Subcutaneous abdominal adipose tissue (tissue), 5 donors: ENCODE measurements around the gene PLLP.
A peak's percentile ranks its signal among the peaks of the same experiment; 100 is the strongest.

Experiments used
- H3K27ac ChIP-seq: one replicate; pipeline ENCODE4 v1.7.0; 2013; ENCODE audit warnings: low read depth, mild to moderate bottlenecking, inconsistent platforms, low read length, moderate library complexity
- H3K27me3 ChIP-seq, 5 donors: one replicate each; pipeline ENCODE4 v1.7.0; 2013; ENCODE audit warnings: low read length in 5 of 5, inconsistent platforms in 1 of 5; ENCODE audit not compliant: control insufficient read depth in 5 of 5, insufficient read depth in 4 of 5
- H3K36me3 ChIP-seq, 5 donors: one replicate each; pipeline ENCODE4 v1.7.0; 2013; ENCODE audit warnings: low read length in 5 of 5; ENCODE audit not compliant: control insufficient read depth in 5 of 5, insufficient read depth in 5 of 5
- H3K4me1 ChIP-seq, 5 donors: one replicate each; pipeline ENCODE4 v1.7.0; 2013; ENCODE audit warnings: low read length in 5 of 5, mild to moderate bottlenecking in 3 of 5, moderate library complexity in 1 of 5; ENCODE audit not compliant: control insufficient read depth in 5 of 5, insufficient read depth in 5 of 5
- H3K4me3 ChIP-seq, 5 donors: one replicate each; pipeline ENCODE4 v1.7.0; 2013; ENCODE audit warnings: low read length in 5 of 5, low read depth in 1 of 5
- H3K9ac ChIP-seq, 5 donors: one replicate each; pipeline ENCODE4 v1.7.0; 2013; ENCODE audit warnings: low read length in 5 of 5, mild to moderate bottlenecking in 4 of 5, moderate library complexity in 3 of 5
- H3K9me3 ChIP-seq, 5 donors: one replicate each; pipeline ENCODE4 v1.7.0; 2013; ENCODE audit warnings: low read length in 5 of 5; ENCODE audit not compliant: control insufficient read depth in 5 of 5
- donor health status: healthy.
- donor health status: healthy.
- donor health status: healthy.
- donor health status: healthy.
- donor health status: healthy.

Gene PLLP

DNA sequence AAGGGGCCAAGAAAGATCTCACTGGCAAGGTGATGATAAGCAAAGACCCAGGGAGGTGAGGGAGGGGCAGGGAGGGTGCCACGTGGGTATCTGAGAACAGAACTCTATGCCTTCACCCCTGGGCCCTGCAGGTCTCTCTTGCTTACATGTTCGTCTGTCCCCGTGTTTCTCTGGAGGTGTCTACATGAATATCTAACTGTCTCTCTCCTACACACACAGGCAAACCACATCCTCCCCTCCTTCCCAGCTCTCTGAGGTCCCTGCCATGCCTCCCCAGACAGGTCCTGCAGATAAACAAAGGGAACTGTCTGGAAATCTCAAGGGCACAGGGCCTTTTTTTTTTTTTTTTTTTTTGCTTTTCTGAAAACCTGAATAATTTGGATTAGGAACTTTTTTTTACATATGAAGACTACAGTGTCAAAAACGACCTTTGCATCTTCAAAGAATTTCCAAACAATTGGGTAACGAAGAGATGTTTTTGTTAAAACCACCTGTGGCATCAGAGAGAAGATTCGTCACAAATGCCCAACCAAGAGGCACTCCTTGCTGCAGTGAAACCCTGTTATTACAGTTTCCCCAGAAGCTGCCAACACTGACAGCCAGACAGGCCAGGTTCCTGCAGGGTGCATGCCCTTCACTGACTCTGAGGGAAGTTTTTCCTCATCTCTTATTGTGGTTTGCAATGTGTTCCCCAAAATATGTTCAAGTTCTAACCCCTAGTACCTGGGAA is 17.8 kb downstream of the PLLP start:
- no peaks in the 10 kb centered on the region for H3K36me3 ChIP-seq
- H3K27ac ChIP-seq: no peak overlapping the region
- no peak overlapping the region for H3K4me3 ChIP-seq
- no peaks in the 10 kb centered on the region for H3K27me3 ChIP-seq
- peaks cover 0 to 4% (median 0%) of the 10 kb centered on the region in 5 donors for H3K4me1 ChIP-seq
- H3K9ac ChIP-seq: no peak overlapping the region
- H3K9me3 ChIP-seq: no peaks in the 10 kb centered on the region

DNA sequence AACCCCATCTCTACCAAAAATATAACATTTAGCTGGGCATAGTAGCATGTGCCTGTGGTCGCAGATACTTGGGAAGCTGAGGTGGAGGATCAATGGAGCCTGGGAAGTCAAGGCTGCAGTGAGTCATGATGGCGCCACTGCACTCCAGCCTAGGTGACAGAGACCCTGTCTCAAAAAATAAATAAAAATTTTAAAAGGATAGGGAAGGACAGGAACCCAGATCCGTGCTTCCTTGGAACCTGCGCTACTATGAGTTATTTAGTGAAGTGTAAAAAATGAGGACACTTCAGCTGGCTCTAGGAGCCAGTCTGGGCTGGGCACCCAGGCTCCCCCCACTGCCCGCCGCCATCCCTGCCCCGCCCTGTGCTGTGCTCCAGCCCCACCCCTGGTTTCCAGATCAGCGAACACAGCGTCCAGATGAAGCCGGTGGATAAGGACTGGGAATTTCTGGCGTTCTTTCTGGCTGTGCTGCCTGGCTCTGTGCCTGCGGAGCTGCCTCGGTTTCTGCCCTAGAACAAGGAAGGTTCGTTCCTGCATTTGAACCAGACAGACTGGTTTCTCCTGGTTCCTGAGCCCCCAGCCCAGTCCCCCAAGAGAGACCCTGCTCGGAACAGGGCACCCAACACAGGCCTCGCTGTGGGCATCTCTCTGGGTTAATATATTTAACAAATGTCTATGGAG is 18.5 kb downstream of the PLLP start:
- Histone ChIP-seq H3K27me3 (no peaks in the 10 kb centered on the region), H3K36me3 (no peaks in the 10 kb centered on the region), H3K4me3 (no peak overlapping the region), H3K27ac (no peak overlapping the region), H3K9me3 (no peaks in the 10 kb centered on the region), H3K4me1 (peaks cover 0 to 4% (median 0%) of the 10 kb centered on the region in 5 donors), H3K9ac (no peak overlapping the region)

- Histone ChIP-seq H3K4me3 (no peak overlapping the region), H3K9me3 (no peaks in the 10 kb centered on the region), H3K9ac (no peak overlapping the region), H3K4me1 (peaks cover 0 to 8% (median 3%) of the 10 kb centered on the region in 5 donors), H3K27ac (no peak overlapping the region), H3K36me3 (no peaks in the 10 kb centered on the region), H3K27me3 (no peaks in the 10 kb centered on the region)
Observed at GRCh38 chr16:57264950-57265371, 19.5 kb downstream of the PLLP start.

DNA sequence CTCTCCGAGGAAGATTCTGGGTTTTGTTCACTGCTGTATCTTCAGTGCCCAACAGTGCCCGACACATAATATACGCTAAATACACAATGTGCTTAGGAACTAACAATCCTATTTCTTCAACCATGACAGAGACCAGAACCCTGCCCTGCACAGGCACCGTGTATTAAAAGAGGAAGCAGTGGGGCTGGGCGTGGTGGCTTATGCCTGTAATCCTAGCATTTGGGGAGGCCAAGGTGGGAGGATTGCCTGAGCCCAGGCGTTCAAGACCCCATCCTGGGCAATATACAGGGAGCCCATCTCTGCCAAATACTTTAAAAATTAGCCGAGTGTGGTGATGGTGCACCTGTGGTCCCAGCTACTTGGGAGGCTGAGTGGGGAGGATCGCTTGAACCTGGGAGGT is 20.1 kb downstream of the PLLP start:
- Histone ChIP-seq H3K36me3 (no peaks in the 10 kb centered on the region), H3K9ac (no peak overlapping the region), H3K27ac (no peak overlapping the region), H3K27me3 (no peaks in the 10 kb centered on the region), H3K9me3 (no peaks in the 10 kb centered on the region), H3K4me1 (peaks cover 0 to 10% (median 4%) of the 10 kb centered on the region in 5 donors), H3K4me3 (no peak overlapping the region)

- peaks cover 0 to 10% (median 4%) of the 10 kb centered on the region in 5 donors for H3K4me1 ChIP-seq
- H3K9ac ChIP-seq: no peak overlapping the region
- H3K27ac ChIP-seq: no peak overlapping the region
- H3K36me3 ChIP-seq: no peaks in the 10 kb centered on the region
- no peak overlapping the region for H3K4me3 ChIP-seq
- H3K27me3 ChIP-seq: no peaks in the 10 kb centered on the region
- no peaks in the 10 kb centered on the region for H3K9me3 ChIP-seq
Observed at GRCh38 chr16:57263541-57264351, 20.7 kb downstream of the PLLP start.

GRCh38 chr16:57262841-57263540 is 21.5 kb downstream of the PLLP start:
- Histone ChIP-seq H3K4me3 (no peak overlapping the region), H3K9ac (no peak overlapping the region), H3K27me3 (no peaks in the 10 kb centered on the region), H3K9me3 (no peaks in the 10 kb centered on the region), H3K36me3 (no peaks in the 10 kb centered on the region), H3K27ac (no peak overlapping the region), H3K4me1 (peaks cover 0 to 10% (median 4%) of the 10 kb centered on the region in 5 donors)

- Histone ChIP-seq H3K27ac (no peak overlapping the region), H3K9ac (no peak overlapping the region), H3K9me3 (no peaks in the 10 kb centered on the region), H3K4me1 (peaks cover 0 to 10% (median 4%) of the 10 kb centered on the region in 5 donors), H3K36me3 (peaks cover 0 to 5% (median 0%) of the 10 kb centered on the region in 5 donors), H3K27me3 (no peaks in the 10 kb centered on the region), H3K4me3 (no peak overlapping the region)
Observed at GRCh38 chr16:57261806-57262205, 22.7 kb downstream of the PLLP start.

- Histone ChIP-seq H3K27me3 (no peaks in the 10 kb centered on the region), H3K9me3 (no peaks in the 10 kb centered on the region), H3K27ac (peak overlapping the region; percentile 11), H3K4me1 (peaks cover 0 to 10% (median 4%) of the 10 kb centered on the region in 5 donors), H3K36me3 (peaks cover 0 to 19% (median 13%) of the 10 kb centered on the region in 5 donors), H3K4me3 (no peak overlapping the region), H3K9ac (peak overlapping the region in 1 of 5 donors; percentile 33)
Observed at GRCh38 chr16:57260294-57260929, 24.1 kb downstream of the PLLP start.

GRCh38 chr16:57258910-57259475 is 25.5 kb downstream of the PLLP start:
- H3K27me3 ChIP-seq: no peaks in the 10 kb centered on the region
- H3K9ac ChIP-seq: no peak overlapping the region
- H3K4me3 ChIP-seq: no peak overlapping the region
- H3K4me1 ChIP-seq: peaks cover 0 to 10% (median 4%) of the 10 kb centered on the region in 5 donors
- H3K36me3 ChIP-seq: peaks cover 0 to 22% (median 19%) of the 10 kb centered on the region in 5 donors
- H3K9me3 ChIP-seq: no peaks in the 10 kb centered on the region
- H3K27ac ChIP-seq: no peak overlapping the region
